GM12872 (cell line): ENCODE data around the gene MAGI3.

Experiments
- CTCF ChIP-seq: IDR thresholded peaks from 3 replicates; pipeline ENCODE4 v1.5.1; 2011; ENCODE audit warnings: low read depth, mild to moderate bottlenecking, low read length, moderate library complexity; ENCODE audit not compliant: insufficient read depth

MAGI3 gene

GRCh38 chr1:113534875-113535274, 144.6 kb downstream of the MAGI3 start:
- TF ChIP-seq CTCF, result no peak

GRCh38 chr1:113536182-113536780, 146.0 kb downstream of the MAGI3 start:
- TF ChIP-seq CTCF, result no peak

GRCh38 chr1:113538225-113538624, 147.9 kb downstream of the MAGI3 start:
- TF ChIP-seq CTCF, result no peak

GRCh38 chr1:113540335-113540734, 150.0 kb downstream of the MAGI3 start:
- no peak for TF ChIP-seq CTCF

GRCh38 chr1:113541106-113541505, 150.8 kb downstream of the MAGI3 start:
- no peak for TF ChIP-seq CTCF

GRCh38 chr1:113542221-113542701, 151.9 kb downstream of the MAGI3 start:
- TF ChIP-seq CTCF, result no peak

- TF ChIP-seq CTCF, result no peak
Measured at GRCh38 chr1:113543110-113543509, 152.8 kb downstream of the MAGI3 start.

GRCh38 chr1:113545210-113545609, 154.9 kb downstream of the MAGI3 start:
- no peak for TF ChIP-seq CTCF
